Stimulated activated CD8-positive, alpha-beta memory T cell treated with anti-CD3 and anti-CD28 coated beads, Interleukin-2, amount 100 ng/mL, for 48 hours (primary cell): ENCODE measurements around the gene NSUN7.
"Not testable (repeated sequence)": the region's sequence is repeated elsewhere in the genome, so short reads cannot be mapped to it uniquely, and the experiment has no call there.

Source experiments
- DNase-seq, 2 donors: peaks; one replicate each; pipeline ENCODE4 v3.0.0-alpha.2; 2020; ENCODE audit warnings: low read depth in 2 of 2

The NSUN7 gene

DNA sequence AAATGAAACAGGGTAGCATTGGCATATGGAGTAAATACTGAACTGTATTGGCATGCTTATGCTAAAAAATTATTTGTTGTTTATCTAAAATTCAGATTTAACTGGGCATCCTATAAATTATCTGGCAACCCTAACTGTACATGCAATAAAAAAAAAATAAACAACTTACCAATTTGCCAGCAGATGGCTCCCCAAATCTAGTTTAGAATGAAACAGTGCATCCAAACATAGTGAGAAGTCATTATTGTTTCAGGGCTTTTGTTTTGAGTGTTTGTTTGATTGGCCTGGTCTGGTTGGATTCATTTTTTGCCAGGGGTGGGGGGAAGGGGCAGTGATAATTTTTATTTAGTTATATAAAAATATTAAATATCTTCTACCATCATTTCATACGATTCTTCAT, 12.8 kb upstream of the NSUN7 start:
- no peak for DNase-seq

DNA sequence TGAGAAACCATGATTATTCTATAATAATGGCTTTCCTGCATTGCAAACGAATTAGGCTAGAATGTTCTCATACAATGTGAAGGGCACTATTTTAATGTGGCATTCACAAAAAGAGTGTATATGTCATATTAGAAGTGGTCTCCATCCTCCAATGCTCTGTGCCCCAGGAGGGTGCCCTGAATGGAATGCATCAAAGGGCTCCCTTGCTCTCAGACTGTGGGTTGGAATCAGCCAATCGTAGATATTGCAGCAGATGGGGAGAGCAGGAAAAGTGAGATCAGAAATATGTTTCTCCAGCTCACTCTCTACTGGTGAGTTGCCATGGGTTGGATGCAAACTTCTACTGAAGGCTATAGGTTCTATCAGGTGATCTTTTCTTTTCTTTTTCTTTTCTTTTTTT, 11.9 kb upstream of the NSUN7 start:
- DNase-seq: no peak

DNA sequence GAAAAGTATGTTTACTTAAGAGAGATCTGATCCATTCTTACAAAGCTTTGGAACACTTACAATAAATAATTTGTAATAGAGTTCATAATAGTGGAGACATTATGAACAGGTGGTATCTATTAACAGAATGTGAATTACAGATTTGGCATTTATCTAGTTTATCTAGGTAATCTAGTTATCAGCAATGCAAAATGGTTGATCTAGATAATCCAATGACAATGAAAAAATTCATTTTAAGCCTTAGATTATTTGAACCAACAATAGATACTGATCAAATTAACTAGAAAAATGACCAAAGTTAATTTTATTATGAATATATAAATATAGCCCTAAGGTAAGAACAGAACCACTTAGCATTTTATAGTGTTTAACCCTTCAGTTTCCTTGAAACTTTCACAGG, 10.4 kb upstream of the NSUN7 start:
- DNase-seq: no peak

DNA sequence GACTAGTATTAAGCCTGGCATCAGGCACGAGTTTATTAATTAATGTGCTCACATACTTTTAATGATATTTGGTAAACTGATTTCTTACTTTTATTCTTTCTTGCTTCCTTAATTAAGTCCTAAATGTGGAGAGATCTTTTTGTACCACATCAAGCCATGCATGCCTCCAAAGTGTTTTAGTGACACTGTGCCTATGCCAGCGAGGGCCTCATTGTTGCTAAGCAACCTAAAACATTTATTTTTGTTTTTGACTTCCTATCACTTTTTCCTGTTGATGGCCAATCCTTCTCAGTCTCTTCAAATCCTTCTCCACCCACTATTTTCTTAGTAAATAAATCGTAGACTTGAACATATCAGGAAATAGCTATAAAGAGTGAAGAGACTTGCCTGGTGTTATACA, 5.5 kb upstream of the NSUN7 start:
- no peak for DNase-seq

DNA sequence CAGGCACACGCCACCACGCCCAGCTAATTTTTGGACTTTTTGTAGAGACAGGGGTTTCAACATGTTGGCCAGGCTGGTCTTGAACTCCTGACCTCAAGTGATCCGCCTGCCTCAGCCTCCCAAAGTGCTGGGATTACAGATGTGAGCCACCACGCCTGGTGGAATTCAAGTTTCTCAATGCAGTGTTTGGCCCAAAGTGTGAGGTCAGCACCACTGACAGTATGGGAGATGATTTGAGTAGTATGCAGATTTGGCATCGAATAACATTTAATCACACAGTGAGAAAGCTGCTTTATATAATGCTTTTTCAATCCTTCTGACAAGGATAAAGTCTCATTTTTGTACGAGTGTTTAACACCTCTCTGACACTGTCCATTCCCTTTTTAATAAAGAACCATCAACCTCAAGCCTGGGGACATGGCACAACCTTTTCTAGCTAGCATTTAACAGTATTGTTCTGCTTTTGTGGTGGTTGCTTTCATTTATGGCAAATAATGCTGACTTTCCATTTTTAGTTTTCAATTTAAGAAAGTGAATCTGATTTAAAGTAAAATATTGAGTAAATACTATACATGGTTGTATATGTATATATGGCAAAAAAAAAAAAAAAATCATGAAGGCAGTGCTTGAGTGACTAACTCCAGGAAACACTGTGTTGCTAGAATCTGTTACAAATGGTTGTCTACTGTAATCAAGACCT, 4.3 kb upstream of the NSUN7 start:
- DNase-seq: no peak

DNA sequence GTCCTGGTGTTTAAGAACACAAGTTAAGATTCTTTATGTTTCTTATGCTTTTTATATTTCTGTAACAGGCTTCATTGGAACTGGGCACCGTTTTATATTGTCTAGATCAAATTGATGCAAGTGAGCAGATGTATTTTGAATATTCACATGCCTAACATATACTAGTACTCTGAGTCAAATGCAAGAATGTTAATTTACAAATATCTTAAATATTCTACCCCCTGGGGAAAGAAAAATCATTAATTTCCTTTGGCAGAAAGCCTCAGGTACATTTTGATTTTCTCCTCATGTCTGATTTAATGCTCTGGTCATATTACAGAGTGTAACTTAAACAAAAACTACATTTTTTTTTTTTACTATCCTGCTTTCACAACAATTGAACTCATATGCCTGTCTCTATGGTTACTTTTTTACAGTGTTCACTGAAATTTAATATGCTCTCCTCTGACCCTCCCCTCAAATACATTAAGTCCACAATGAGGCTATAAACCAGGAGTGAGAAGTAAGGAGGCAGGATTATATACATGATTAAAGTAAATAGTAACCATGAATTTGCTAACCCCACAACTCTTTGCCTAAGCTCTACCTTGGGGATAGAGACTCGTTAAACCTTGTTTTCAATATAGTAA, 2.4 kb upstream of the NSUN7 start:
- DNase-seq: no peak

DNA sequence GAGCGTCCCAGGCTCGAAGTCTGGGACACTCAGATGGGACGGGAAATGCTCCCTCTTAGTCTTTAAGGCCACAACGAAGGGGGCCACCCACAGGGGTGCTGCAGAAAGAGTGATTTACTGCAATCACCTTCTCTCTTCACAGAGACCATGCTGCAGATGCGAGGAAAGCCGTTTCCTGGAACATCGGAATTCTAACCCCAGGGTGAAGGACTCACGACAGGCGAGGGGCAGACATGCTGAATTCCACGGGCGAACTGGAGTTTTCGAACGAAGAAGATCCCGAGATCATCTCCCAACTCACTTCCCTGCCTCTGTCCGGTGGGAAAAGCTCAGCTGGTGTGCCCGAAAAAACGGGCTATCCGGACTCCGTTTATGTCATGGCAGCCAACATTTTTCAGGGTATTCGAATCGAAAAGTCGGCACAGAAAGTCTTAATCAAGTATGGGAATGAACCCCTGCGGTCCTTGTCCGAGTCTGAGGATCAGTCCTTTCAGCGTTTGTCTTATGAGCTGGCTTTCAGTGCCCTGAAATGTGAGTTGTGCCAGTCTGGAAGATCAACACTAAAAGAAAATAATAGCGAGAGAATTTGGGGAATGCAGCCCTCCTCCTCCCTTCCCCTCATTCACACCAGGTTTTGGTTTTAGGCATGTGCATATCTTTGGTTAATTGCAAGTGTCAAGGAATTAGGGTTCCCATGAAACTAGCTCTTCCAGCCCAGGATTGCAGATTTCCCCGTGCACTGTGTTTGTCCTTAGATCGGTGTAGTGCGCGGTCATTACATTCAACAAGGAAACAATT, 905 bp downstream of the NSUN7 start:
- DNase-seq: no peak

DNA sequence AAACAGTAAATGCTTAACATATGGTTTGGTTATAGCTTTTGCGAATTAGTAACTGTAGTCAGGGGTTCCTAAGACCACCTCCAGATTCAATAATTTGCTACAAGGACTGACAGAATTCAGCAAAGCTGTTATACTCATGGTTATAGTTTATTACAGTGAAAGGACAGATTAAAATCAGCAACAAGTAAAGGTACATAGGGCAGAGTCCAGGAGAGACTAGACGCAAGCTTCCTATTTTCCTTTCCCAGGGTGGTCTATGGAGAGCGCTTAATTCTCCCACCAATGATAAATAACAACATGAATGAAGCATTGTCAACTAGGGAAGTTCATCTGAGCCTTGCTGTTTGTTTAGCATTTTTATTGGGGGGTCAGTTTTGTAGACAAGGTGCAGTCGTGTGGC, 5.9 kb downstream of the NSUN7 start:
- no peak for DNase-seq

DNA sequence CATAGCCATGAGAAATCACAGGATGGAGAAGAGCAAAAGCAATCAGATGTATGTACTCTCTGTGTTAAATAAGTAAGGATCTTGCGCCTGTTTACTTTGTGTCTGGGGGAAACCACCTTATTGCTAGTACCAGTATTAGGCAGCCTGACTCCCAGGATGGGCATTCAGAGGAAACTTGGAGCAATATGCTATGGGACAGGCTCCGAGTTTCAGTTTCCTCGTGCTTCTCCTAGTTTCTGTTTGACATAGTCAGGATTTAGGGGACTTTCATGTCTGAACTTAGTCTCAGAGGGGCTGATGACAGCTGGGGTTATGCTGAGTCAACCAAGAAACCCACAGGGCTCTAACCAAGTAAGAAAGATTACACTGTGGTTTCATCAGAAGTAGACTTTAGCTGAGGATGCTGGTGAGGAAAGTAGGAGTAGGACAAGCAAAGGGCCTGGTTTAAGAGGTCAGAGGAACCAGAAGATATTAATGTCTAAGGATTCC, 13.5 kb downstream of the NSUN7 start:
- DNase-seq: peak in 1 of 2 donors; percentile 36

DNA sequence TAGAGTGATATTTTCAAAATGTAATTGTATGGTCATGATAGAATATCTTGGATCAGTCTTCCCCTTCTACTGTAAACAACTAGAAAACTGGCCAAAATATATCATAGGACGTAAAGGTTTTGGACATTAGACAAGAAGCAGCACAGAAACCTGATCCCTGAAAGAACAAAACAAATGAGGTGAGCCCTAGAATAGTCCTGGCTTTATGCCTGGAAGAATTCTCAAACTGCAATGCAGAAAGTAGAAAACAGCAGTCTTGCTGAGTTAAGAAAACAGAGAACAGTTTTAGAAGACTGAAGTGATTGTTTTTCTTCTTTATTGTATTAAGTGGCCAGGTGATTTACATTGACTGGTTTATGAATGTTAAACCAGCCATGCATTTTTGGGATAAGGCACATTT, 19.5 kb downstream of the NSUN7 start:
- no peak for DNase-seq

DNA sequence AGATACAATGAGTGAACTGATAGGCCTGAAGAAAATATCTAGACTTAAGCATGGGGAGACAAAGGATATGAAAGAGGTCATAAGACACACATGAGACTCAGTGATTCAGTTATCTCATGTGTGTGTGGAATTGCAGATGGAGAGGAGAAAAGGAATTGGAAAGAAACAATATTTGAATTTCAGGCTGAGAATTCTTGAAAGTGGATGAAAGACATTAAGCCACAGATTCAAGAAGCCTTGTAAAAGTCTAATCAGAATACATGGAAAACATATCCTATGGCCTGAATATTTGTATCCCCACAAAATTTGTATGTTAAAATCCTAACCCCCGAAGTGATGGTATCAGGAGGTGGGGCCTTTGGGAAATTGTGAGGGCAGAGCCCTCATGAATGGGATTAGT, 28.3 kb downstream of the NSUN7 start:
- no peak for DNase-seq

DNA sequence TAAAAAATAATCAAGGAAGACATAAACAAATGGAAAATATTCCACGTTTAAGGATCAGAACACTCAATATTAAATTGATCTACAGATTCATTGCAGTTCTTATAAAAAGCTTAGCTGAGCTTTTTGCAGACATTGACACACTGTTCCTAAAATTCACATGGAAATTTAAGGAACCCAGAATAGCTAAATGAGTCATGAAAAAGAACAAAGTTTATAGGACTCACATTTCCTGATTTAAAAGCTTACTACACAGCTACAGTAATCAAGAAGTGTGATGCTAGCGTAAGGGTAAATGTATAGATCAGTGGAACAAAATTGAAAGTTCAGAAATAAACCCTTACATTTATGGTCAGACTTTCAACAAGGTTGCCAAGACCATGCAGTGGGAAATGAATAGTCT, 33.1 kb downstream of the NSUN7 start:
- DNase-seq: no peak

DNA sequence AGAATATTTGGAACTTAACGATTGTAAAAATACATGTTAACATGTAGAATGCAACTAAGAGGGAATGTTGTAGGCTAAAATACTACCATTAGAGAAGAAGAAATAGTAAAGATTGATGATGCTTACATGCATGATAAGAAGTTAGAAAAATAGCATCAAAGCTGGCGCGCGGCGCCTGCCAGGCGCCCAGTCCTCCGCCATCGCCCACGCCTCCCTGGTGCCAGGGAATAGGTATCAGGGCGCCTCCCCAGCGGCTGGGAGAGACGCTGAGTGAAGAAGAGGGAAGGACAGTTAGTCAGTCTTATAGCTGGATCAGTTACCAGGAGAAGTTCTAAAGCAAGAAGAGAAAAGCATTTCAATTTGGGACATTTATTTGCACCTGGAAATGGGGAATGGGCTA, 36.0 kb downstream of the NSUN7 start:
- DNase-seq: no peak

DNA sequence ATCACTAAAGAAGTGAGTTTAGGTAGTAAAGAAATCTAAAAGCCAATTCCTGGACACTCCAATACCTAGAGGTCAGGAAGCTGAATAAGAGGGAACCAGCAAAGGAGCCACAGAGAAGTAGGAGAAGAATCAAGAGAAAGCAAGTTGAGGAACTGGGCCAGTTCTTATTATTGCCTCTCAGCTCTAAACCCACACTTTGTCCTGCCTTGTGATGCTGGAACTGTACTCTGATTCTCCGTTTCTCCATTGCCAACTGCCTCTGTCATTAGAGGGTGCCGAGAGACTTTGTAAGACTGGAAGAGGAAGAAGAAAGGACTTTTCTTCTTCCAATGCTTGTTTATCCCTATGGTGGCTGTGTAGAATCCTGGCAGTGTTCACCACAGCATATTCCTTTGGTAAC, 38.6 kb downstream of the NSUN7 start:
- no peak for DNase-seq

DNA sequence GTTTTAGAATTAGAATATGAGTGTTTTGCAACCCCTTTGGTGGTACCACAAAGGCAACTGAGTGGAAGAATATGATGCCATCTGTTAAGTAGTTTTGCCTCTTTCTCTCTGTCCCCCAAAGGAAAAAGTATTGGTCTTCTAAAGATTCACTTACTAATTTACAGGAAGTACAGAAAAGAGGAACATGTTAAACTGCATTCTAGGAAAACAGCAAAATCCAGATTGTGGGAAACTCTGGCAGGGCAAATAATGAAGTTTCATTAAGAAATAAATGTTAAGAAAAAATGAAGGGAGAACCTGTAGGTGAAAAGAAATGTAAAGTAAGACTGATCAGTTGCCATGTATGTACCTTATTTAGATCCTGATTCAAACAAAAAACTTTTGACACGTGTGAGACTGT, 39.3 kb downstream of the NSUN7 start:
- DNase-seq: no peak

DNA sequence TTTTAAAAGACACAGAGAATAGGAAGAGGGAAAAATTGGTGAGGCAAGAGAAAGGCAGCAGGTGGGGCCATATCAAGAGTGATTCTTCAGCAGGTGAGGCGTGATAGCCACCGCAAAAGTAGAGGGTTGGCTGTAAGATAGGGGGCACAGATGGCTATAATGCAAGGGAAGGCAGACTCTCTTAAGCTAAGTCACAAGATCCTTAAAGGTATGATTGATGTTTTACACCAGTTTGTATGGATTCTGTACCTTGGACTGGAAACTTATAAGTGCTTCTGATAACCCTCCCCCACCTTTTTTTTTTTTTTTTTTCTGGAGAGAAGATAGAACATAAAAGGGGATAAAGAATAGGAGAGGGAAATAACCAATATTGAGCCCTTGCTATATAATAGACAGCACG, 40.0 kb downstream of the NSUN7 start:
- no peak for DNase-seq

DNA sequence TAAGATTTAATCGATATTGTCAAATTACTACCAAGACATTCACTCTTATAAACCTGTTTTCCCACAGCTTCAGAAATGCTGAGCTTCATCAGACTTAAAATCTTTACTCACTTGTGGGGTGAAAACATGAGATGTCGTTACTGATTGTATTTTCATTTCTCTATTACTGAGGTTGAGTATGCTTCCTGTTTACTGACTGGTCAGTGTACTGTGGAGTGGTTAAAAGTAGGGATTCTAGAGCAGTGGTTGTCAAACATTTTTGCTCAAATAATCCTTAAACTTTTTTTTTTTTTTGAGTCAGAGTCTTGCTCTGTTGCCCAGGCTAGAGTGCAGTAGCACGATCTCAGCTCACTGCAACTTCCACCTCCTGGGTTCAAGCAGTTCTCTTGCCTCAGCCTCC, 50.3 kb downstream of the NSUN7 start:
- no peak for DNase-seq

DNA sequence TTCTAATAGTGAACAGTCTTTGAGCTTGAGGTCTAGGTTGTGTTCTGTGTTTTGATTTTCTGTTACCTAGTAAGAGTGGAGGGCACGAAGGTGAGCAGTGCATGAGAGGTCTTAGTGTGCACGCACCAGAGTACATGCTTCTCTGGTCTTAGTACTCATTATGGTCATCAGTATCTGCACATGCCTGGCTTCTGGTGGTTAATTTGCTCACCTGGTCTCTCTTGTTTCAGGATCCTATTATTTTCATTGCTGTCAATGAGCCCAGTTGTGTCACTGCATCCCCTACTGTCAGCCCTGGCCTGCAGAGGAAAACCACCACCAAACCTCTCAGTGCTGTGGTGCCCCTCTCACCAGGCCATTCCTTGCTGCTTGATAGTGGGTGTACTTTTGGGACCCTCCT, 54.8 kb downstream of the NSUN7 start:
- no peak for DNase-seq

DNA sequence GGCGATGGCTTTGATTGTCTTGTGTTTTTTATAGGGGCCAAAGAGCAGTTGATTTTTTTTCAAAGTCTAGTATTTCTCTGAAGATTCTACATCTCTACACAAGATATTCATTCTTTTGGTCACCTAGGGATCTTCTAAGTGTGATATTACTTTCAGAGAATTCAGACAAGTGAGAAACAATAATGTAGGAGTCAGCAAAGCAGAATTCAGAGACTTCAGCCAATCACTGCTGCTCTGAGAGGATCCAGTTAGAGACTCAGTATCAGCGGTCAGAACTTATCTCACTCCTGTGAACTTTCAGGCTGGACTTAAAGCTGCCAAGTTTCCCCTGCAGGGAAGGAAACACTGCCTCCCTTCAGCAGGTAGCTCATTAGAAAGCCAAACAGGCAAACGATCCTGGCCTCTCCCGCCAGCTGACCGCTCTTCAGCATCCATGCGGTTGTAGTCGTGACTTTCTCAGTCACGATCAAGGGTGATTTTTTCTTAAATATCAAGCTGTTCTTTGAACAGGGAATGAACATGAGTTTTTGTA, 59.2 kb downstream of the NSUN7 start:
- no peak for DNase-seq

DNA sequence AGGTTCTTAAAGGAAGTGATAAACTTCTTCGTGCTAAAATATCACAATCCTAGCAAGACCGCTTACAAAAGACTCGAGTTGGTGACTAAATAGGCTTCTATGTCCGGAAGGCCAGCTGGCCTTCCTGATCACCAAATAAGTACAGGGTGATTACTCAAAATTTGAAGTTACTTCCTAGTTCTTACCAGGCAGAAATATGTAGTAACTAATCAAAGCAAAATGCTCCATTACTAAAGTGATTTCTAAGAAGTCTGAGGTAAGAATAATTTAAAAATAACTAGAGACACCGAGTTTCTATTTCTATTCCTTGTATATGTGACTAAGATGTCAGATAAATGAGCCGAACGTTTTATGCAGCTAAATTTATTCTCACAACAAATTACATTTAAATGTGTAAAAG, 62.2 kb downstream of the NSUN7 start:
- no peak for DNase-seq

DNA sequence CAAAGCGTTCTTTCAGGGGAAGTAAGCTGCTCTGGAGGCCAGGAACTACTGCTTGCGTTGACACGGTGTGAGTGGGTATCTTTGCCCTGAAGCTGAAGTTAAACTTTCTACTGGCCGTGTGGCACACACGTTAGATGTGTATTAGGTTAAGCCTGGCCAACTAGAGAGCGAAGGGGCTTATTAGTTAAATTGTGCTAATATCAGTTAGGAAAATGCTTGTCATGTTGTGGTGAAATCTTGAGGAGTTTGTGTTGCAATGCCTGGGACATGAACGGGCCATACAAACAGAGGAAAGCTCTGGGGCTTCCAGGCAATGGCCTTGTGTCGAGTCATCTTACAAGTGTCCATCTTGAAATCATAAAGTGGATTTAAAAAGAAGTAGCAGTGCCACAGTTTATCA, 62.6 kb downstream of the NSUN7 start:
- DNase-seq: no peak

DNA sequence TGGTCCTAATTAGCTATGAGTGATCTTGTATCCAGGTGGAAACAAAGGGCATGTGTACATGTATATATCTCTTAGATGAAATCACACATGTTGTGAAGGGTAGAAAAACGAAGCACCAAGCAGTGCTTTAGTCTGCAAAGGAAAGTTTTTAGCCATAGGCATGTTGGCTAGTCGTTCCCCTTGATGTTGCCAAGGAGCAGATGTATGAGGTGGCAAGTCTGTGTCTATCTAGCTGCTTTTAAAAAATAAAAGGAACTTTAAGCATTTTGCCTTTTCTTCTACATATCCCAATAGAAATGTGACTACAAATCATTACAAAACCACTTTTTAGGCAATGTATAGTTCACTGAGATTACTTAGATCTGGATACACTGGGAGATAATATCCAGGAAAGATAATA, 63.1 kb downstream of the NSUN7 start:
- DNase-seq: no peak

DNA sequence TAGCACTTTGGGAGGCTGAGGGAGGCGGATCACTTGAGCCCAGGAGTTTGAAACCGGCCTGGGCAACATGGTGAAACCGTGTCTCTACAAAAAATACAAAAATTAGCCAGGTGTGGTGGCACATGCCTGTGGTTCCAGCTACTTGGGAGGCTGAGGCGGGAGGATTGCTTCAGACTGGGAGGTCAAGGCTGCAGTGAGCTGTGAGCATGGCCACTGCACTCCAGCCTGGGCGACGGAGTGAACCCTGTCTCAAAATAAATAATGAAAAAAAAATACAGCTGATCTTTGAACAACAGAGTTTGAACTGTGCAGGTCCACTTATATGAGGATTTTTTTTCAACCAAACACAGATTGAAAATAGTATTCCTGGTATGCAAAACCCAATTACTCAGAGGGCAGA, 67.4 kb downstream of the NSUN7 start:
- not testable (repeated sequence) for DNase-seq
